Left forelimb (tissue), 1 donor: ENCODE measurements around the gene FRMD7.

Experiments used
- DNase-seq: peaks from one replicate; pipeline ENCODE4 v3.0.0-alpha.2; 2018; ENCODE audit warnings: low spot score

Gene FRMD7

DNA sequence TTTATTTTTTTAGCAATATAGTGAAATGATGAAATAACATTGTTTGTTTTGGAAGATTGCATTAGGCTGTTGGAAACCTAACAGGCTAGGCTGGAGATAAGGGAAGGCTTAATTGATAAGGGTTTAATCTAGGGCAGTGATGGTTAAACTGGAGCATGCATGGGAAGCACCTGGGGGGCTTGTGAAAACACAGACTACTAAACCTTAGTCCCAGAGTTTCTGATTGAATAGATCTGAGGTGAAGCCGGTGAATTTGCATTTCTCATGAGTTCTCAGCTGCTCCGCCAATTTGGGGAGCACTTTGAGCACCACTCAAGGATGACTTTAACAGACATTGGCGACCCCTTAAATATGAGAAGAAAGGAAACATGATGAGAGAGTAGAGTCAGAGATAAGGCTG lies 93.2 kb downstream of the FRMD7 start:
- DNase-seq: no peak

GRCh38 chrX:132033166-132033565 lies 94.7 kb downstream of the FRMD7 start:
- no peak for DNase-seq

DNA sequence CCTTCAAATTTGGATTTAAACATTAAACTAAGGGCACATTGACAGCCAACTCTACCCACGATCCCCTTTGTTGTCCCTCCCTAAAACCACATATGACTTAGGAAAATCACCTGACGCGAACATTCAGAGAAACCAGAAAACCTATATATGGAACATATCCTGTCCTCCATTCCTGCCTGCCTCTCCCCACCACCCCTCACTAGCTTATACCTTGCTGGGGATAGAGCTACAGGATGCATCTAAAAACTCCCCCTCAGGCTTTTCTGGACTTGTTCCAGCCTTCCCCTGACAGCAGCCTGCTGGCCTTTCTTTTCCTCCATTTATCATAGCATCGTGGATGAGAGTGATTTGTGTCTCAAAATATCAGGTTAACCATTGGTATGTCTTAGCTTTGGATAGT lies 96.0 kb downstream of the FRMD7 start:
- DNase-seq: no peak

DNA sequence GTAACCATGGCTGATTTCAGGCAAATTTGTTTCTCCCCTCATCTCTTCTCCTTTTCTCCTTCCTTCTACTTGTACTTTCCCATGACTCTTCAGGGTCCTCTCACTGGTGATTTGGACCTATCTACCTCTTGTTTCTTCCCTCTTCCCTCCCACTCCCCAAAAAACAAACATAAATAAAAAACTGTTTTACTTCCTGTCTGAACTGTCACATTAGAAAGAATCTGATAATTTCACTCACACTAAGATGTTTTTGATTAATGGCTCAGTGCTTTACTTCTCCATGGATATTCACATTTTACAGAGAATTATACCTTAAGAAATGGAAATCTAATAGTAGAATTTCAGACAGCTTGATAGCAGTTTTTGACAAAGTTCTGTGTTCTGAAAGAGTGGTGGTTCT lies 97.6 kb downstream of the FRMD7 start:
- no peak for DNase-seq
